ENCODE results near the gene PARP9.

The PARP9 gene

GRCh38 chr3:122484985-122485384, 79.1 kb downstream of the PARP9 start:
- no peak for DNase-seq (ENCODE audit: low spot score)

- DNase-seq (ENCODE audit: low spot score), result no peak
Observed at GRCh38 chr3:122481390-122481789, 82.7 kb downstream of the PARP9 start.
